HG02885 (cell line): ENCODE results near the gene LRRC25.
A peak's percentile ranks its signal among the peaks of the same experiment; 100 is the strongest.

Source experiments
- ATAC-seq: cut with Tn5 transposase; IDR thresholded peaks from one replicate; pipeline ENCODE4 v1.9.1; 2021; ENCODE audit warnings: mild to moderate bottlenecking; ENCODE audit not compliant: unreplicated experiment, poor library complexity

LRRC25 gene

DNA sequence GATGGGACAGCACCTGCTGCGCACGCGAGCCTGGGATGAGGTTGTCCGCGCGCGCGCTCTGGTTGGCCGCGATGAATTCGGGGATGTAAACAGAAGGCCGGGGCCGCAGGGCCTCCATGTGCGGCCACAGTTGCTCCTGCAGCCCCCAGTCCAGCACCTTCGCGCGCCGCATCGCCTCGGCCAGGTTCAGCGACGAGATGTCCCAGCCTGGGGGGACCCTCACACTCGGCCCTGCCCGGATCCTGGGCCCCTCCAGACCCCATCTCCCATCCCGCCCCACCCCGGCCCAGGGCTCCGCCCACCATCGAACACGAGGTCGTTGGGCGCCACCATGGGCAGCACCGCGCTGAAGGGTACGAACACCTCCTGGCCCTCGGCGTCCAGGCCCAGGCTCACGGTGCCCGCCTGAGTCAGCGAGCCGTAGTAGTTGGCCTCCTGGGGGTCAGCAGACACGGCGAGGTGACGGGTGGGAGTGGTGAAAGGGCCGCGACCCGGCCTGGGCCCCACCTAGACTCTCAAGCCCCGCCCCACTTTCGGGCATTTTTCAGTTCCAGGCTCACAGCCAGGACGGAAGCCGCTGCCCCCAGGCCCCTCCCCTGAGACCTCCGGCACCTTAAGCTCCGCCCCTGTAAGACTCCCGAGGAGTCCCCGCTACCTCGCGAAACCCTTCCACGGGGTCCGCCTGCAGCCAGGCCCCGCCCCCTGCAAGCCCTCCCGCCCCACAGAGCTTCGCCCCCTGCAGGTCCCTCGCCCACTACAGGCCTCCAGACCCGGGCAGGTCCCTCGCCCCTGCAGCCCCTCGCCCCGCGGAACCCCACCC lies 39.5 kb upstream of the LRRC25 start:
- peak; percentile 53 for ATAC-seq

DNA sequence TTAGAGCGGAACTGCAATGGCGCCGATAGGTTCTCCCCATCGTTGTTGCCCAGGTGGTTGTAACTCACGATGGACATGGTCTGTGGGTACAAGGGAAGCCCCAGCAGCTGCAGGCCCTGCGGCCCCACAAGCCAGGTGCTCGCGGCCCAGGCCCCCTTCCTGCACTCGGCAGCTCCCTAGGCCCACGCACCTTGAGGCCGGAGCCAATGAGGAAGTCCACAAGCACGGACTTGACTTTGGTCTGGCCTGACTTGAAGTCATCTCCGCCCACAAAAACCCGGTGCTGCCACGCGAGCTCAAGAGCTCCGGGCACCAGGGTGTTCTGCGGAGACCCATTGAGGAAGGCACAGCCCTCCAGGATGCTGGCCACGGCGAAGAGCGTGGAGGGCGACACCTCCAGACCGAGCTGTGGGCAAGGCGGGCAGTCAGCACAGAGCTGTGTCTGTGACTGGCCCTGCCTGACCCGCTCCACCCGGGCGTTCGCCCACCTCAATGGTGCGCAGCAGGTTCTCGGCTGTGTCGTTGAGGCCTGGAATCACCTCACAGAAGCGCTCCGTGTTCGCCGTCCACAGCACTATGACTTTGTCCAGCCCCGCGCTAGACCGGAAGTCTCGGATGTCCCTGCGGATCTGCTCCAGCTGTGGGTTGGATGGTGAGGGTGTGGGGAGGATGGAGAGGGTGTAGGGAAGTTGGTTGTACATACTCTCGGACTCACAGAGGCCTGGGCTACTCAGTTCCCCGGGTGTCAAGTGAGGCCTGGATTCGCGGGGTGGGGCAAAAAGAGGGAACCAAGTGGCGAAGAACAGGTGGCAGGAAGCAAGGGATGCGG lies 38.6 kb upstream of the LRRC25 start:
- no peak for ATAC-seq

DNA sequence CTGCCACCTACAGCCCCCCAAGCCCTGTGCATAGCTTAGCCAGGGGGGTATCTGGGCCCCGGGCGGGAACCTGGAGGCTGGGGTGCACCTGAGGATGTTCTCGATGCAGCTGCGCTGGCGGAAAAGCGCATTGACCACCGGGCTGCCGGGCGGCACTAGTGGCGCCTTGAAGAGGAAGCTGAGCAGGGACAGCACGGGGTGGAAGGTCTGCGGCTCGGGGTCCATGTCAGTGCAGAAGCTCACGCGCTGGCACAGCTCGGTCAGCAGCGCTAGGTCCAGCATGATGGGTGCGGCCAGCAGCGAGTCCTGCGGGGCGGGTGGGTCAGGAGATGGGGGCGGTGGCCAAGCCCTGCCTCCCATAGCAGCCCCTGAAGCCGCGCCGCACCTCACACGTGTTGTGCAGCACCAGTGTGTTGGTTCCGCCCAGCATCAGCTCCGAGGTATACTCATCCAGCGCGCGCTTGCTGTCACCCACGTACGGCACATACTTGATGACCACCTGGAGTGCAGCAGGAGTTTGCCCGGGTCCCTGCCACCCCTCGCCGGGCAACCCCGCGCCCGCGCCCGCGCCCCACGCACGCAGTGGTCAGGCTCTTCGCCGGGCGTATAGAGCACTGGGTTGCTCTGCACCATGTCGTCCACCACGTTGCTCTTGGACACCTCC lies 37.9 kb upstream of the LRRC25 start:
- no peak for ATAC-seq

DNA sequence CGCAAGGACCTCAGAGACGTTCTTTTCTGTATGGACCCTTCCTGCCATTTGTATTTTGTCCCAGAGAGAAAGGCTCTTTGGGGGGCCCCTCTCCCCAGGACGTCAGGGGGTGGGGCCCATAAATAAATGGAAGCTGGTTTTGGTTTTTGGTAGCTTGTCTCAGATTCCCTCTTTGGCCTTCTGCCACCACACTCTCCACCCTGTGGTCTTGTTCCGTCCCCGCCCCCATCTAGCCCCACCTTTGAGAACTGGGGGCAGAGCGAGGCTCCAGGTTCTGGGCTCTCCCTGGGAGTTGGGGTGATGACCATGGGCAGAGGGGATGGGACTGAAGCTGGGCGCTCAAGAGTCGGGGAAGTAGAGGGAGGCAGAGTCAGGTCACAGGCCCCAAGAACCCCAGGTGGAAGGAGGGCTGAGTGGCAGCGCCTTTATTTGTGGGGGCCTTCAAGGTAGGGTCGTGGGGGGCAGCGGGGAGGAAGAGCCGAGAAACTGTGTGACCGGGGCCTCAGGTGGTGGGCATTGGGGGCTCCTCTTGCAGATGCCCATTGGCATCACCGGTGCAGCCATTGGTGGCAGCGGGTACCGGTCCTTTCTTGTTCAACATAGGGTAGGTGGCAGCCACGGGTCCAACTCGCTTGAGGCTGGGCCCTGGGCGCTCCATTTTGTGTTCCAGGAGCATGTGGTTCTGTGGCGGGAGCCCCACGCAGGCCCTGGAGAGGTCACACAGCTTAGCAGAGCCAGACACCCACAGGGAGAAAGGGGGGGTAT lies 37.2 kb upstream of the LRRC25 start:
- no peak for ATAC-seq

DNA sequence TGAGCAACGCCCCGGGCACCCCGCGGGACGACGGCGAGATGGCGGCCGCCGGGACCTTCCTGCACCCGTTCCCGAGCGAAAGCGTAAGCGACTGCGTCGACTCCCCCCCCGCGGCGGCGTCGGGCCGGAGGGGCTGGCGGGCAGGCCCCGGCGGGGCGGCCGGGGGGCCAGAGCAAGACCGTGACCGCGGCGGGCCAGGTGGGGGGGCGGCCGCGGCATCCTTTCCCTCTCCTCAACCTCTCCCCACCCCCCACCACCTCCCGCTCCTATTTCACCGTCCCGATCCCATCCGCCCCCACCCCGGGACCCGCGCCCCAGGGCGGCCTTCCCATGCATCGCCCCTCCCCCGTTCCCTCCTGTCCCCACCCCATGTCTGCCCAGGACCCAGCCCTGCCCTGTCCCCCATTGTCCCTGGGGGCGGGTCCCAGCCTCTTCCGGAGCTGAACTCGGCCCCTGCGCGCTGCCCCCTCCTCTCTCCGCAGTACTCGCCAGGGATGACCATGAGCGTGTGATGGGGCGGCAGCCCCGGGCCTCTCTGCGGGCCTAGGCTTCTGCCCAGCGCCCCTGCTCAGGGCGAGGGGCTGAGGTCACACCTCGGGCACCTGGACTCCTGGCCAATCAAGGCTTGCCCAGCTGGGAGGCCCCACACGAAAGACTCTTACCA lies 36.4 kb upstream of the LRRC25 start:
- no peak for ATAC-seq

DNA sequence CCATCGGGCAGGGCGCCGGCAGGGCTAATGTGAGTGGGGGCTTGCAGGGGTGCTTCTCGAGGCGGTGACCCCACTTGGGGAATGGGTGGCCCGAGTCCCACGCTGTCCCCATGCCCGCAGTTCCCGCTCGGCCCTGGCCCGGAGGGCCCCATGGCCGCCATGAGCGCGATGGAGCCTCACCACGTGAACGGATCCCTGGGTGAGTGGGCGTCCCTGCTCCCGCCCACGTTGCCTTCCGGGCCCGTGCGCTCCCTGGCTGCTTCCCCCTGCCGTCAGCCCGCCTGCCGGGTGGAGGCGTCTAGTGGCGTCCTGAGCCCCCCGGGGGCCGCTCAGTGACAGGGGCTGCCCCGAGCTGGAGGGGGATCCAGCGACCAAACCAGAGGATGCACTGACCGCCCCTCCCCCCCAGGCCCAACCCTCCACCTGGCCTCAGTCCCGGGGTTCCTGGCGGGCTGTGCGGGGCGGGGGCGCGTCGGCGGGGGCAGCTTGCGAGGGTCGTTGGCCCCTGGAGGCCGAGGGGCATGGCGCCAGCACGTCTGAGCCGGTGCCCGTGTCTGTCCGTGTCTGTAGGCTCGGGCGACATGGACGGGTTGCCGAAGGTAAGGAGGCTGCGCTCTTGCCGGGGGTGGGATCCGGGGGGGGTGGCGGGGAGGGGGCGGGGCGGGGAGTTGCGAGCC lies 35.7 kb upstream of the LRRC25 start:
- ATAC-seq, result no peak

DNA sequence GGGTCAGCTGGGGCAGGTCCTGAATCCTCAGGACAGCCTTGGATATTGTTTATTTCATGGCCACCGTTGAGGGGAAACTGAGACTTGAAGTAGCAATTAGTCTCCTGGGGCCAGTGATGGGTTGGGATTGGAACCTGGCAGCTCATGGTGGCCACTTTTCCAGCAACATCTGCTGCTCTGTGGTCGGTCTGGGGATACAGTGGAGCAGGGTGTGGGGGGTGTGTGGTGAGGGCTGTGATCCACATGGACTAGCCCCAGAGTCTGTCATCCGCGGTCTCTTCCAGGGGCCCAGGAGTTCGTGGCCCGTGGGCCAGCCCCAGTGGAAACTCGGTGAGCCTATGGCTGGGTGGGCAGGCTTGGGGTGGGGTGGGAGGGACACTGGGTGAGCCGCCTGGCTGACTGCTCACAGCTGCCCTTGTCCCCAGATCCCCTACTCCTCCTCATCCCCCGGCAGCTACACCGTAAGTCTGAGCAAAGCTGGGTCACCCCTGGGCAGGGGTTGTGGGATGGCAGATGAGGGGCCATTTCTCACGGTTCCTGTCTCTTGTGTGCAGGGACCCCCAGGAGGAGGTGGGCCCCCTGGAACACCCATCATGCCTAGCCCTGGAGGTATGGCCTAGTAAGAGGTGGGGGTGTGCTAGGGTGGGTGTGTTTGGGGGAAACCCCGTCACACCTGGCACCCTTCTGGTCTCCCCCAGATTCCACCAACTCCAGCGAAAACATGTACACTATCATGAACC lies 35.0 kb upstream of the LRRC25 start:
- no peak for ATAC-seq

DNA sequence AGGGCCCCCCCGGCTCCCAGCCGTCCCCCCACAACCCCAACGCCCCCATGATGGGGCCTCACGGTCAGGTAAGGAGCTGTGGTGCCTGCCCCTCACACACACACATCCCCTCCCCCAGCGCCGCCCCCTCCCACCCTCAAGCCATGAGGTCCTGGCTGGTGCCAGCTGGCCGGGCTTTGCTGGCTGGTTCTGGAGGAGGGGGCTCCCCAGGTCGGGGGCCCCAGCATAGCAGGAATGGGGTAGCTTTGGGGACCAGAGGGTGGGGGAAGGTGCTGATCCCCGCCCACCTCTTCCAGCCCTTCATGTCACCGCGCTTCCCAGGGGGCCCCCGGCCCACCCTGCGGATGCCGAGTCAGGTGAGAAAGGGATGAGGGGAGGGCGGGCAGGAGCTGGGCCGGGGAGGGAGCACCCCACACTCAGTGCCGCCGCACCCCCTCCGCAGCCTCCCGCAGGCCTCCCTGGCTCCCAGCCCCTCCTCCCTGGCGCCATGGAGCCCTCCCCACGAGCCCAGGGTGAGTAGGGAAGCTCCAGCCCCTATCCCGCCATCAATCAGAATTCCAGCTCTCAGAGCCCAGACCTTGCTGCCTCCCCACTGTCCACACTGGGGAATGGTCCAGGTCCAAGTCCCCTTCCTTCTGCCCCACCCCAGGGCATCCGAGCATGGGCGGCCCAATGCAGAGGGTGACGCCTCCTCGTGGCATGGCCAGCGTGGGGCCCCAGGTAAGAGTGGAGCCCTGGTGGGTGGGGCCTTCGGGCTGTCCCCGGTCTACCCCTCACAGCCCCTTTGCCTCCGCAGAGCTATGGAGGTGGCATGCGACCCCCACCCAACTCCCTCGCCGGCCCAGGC lies 34.2 kb upstream of the LRRC25 start:
- no peak for ATAC-seq

DNA sequence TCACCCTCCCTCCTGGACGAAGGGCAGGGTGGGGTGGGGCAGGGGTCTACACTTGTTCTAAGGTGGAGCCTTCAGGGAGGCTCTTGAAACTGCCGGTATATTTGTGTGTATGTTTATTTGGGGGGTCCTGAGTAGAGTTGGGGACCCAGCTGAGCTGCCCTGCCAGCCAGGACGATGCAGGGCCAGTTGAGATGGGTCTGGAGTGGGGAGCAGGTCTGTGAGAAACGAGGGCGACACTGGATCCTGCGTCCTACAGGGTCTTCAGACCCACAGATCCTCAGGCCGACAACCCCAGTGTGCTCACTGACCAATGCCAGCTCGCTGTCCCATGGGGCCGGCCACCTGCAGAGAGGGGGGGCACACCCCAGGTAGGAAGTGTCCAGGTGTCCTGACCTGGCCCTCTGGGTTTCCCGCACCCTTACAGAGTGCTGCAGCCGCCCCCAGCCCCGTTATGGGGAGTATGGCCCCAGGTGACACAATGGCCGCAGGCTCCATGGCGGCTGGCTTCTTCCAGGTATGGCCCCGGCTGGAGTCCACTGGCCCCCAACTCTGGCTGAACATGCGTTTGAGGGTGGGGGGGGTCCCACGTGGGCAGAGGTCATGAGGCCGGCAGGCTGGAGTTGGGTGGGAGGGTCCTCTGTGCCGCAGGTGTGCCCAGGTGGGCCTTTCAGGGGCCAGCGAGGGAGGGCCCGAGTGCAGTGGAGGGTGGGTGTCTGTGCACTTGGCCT lies 33.2 kb upstream of the LRRC25 start:
- no peak for ATAC-seq

DNA sequence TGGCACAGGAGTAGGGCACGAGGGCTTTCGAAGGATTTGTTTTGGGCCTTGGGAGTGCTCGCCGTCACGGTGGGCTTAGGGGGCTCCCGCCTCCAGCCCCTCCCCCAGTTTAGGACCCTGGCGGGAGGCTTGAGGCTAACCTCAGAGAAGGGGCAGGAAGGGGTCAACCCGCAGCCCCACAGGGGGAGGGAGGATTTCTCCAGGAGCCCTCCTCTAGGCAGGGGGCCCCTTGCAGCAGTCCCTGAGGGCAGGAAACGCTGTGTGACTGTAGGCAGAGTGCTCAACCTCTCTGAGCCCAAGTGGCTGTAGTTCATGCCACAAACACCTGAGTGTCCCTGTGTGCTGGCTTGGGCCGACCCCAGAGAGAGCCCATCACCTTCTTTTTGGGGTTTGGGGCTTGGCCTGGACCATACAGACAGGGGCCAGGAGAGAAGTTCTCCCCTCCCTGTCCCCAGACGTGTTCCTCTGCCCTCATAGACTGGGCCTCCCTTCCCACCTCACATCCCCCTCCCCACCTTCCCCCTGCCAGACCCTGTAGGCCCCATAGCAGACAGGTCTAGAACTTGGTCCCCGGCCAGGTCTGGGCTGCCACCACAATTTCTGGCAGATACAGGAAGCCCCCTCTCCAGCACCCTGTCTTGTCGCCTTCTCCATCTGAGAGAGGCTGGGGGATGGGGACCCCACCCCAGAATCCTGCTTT lies 32.4 kb upstream of the LRRC25 start:
- no peak for ATAC-seq

DNA sequence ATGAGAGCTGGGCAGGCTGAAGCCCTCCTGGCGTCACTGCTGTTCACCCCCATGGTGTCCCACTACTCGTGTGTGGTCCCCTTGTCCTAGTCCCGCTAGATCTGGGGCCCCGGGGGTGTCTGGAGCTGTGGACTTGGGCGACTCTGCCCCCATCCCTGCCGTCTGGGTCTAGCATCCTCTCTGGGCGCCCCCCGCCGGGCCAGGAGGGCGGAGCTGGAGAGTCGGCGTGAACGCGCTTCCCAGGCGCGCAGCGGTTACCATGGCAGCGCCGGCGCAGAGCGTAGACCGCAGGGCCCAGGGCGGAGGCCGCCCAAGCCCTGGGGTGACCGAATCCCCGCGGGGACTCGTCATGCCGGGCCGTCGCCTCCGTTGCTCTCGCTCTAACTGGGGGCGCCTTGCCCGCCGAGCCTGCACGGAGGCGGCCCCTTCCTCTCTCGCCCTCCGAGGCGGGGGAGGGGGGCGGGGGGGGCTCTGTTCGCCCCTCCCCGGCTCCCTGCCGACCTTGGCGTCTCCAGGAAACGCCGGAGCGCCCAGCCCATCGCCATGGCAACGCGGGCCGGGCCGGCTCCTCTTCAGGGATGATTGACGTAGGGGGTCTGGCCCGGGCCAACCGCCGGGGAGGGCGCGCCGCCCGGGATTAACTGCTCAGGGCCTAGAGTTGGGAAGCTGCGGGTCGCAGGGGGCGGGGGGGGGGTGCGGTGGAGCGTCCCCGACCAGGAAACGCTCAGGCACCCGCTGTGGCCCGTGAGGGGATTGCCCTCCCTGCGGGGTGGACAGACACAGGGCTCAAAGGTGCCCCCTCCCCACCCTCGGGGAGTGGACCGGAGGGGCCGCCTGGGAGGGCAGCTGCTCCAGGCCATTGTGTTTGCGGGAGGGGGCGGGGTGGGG lies 31.6 kb upstream of the LRRC25 start:
- peak; percentile 65 for ATAC-seq

DNA sequence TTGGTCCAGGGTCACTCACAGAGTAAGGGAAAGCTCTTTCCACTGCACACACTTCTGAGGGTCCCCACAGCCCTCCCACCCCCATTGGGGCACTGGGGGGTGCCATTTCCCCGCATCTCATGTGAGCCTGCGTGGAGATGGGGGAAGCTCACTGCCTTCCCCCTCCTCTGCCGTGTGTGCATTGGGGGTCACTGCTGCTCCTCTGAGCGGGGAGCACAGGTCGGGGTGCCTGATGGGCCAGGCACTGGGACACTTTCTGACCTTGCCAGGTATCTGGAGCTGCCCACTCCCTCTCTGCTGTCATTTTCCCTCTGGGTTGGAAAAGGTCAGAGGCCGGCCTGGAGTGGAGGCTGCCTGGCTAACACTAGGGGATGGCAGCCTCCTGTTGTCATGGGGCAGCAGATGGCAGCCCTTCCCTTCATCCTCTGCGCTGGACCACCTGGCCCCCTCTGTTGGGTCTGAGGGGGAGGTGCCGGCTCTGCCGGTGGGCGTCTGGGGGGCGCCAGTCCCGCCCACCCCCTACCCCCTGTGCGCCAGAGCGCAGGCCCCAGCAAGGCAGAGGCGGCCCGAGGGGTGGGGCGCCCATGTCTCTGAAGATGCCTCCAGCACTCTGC lies 30.9 kb upstream of the LRRC25 start:
- ATAC-seq, result no peak

DNA sequence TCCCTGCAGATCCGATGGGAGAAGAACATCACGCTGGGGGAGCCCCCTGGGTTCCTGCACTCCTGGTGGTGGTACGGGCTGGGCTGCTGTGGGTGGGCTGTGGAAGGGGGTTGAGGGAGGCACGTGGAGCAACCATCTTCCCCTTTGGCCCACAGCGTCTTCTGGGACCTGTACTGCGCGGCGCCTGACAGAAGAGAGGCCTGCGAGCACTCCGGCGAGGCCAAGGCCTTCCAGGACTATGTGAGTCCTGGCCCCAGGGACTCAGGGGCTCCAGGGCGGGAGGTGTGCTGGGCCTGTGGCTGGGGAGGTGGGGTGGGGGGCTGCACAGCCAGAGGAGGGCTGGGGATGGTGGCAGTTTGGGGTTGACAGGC lies 30.3 kb upstream of the LRRC25 start:
- ATAC-seq, result no peak

DNA sequence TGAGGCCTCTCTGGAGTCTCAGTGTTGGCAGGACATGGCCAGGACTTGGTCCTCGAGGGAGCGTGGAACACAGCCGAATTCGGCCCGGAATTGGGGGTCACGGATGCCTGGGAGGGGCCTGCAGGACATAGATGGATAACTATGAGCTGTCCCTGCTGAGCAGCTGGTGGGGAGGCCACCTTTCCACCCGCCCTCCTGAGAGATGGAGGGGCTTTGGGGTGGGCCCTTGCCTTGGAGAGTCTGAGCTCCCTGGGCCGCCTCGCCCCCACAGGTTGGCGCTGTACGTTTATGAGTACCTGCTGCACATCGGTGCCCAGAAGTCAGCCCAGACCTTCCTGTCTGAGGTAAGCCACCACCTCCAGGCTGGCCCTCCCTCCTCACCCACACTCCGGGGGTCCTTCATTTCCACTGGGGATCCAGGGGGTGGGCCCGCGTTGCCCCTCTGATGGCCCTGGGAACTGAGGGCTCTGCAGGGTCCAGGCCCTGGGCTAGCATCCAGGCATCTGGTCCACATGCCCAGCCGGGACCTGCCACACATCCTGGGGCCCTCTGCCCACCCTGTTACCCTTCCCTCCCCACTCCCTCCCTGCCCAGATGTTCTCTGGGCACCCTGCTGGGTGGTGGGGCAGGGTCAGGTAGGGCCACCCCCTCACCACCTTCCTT lies 29.8 kb upstream of the LRRC25 start:
- no peak for ATAC-seq

DNA sequence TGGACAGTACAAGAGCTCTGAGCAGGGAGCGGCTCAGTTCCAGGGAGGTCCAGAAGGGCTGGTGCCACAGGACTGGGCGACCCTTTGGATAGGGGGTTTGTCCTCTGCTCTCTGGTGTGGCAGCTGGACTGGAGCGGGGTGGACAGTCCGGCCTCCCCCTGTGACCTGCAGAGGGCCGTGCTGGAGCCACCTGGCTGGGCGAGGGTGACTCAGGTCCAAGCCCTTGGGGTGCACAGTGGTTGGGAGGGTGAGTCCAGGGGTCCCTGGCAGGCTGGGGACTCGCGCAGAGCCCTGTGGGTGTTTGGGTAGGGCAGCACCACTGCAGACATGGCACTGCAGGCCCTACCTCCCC lies 29.0 kb upstream of the LRRC25 start:
- ATAC-seq, result no peak
